GM19035 (cell line): ENCODE measurements around the gene SATB2.

Experiments
- ATAC-seq: cut with Tn5 transposase; IDR thresholded peaks from one replicate; pipeline ENCODE4 v1.9.1; 2021; ENCODE audit not compliant: unreplicated experiment

Gene SATB2

DNA sequence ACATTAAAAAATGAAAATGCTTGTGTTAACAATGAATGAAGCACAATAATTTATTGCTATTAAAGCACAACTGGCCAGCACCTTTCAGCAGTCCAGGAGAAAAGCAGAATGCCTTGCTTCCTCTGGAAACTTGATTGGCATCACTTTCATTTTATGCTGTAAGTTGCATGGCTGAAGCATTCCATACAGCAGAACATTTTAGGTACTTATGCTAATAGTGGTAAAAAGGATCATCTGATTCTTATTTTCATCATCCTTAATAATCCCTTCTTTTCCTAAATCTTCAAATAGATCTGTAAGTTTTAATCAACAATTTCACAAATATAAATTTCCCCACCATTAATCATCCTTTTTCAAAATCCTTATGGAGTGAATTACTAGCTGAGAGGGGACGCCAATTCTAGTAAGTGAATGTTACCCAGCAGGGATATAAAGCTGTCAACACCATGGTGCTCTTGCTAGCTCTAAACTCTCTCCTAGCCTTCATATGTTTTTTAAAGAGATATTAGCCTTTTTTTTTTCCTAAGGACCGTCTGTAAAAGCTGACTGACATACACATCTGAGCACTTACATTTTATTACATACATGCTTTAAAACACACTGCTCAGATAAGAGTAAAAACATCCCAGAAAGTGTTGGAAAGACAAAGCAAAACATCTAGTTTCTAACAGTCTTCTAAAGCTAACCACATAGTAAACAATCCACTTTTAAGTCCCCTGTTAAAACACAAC lies 5.3 kb downstream of the SATB2 start:
- ATAC-seq, result no peak

DNA sequence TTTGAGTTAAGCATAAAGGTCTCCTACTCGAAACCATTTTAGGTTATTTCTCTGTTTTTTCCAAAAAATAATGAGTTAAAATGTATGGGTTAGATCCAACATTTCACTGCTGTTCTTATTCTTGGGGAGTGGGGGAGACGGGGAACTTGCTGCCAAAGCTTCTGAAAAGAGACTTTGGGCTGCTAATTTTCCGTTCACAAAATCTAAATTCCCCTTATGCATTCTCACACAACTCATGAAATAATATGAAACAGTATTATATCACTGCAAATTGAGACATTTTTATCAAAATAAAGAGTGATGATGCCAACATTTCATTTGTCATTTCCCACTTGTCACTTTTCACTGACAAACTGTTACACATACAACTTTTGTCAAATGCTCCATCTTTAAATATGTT lies 7.8 kb downstream of the SATB2 start:
- no peak for ATAC-seq

DNA sequence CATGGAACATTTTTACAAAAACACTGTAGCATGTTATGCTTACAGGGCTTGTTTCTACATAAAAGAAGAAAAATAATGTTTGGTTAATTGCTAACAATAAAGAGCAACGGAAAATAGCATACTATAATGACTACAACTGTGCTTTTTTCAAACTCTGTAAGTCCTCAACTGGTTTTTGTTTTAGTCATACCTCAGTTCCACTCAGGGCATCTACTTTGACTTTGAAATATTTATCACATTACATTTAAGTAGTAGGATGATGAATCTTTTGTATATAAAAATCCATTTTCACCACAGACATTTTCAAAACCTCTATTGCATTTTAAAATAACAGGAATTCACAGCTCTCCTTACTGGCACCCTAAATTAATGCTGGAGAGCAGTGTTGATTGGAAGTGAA lies 8.3 kb downstream of the SATB2 start:
- no peak for ATAC-seq

DNA sequence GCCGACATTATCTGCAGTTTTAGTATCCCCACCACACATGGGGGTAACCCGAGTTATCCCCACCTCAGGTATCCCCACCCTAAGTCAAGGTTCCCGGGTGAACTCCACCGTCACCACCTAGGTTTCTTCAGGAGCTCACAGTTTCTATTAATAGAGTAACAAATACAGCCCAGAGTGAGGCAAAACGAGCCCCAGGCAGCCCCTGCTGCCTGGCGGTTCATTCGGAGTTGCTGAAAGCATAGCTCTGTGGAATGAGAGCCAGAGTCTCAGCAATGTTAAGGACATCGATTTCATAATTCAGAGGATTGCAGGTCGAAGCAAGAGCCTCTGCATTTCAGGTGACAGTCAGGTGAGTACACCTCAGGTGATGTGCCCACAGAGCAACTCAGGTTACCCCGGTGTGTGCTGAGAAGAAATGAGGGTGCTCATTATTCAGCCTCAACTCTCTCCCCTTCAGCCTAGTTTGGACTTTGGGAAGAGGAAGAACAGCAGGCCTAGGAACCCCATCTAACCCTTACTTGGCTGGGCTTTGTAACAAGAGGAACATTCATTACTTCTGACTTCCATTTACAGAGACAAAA lies 10.7 kb downstream of the SATB2 start:
- ATAC-seq, result no peak

DNA sequence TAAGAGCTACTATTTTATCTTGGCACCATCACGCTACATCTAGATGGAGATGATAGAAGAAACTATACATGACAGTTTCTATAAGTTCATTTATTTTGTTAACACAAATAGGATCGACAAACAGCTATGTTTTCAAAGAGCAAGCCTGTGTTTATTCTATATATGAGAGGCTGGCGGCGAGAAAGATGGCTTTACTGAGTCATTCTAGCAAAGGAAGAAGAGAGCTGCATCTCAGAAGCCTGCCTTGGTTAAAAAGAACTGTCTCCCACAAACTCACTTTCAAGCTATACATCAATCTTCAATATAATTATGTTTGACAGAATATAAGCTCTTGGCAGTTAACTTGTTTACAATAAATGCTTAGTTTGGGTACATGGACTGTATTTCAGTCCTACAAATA lies 13.0 kb downstream of the SATB2 start:
- no peak for ATAC-seq

DNA sequence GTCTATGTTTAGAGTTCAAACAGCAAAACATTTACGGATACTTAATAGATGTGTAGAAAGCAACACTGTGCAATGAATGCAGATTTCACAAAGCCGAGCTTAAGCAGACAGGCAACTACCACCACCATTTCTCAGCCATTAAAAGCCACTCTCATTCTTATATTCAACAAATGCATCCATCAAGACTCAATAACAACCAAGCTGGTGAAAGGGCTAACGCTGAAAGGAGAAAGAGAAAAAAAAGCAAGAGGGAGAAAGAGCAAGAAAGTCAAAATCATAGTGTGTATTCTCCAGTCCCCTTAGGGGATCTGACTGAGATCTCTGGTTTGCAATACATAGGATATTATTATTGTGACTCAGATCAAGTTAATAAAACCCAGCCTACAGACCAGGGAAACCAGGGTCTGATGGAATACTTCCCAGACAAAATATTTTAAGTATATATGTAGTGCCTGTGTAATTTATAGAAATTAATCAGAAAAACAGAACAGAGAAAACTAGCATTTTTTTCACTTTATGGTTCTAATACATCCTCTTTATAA lies 14.1 kb downstream of the SATB2 start:
- ATAC-seq, result no peak

DNA sequence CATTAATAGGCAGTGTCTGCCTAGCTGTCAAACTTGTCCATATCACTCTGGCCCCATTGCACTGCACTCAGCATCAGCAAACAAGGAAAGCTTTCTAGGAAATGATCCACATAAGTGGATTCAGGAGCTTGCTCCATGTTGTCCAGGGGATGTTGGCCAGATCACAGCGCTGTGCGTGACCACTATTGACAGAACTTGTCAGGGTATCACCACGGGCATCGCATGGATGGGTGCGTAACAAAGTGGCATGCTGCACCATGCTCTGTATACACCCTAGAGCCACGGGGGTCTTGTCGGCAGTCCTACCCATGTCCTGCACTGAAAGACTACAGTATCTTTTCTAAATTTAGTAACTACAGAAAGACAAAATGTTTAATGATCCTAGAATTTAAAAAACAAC lies 15.6 kb downstream of the SATB2 start:
- no peak for ATAC-seq

DNA sequence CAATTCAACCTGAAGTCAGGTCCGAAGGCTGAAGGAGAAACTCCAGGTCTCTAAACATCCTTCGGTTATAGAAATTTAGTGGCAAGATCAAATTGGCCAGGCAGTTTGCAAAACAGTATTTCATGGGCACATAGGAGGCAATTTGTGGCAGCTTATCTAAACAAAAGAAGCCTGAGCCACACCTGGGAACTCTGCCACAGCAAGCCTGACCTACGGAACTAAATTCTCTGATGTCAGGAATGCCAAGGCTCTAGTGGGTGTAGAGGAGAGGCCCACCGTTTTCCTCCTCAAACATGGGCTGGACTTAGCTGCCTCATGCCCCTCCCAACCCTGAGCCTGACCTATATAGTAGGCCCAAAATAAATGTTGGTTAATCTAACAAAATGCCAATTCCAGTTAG lies 16.0 kb downstream of the SATB2 start:
- no peak for ATAC-seq

DNA sequence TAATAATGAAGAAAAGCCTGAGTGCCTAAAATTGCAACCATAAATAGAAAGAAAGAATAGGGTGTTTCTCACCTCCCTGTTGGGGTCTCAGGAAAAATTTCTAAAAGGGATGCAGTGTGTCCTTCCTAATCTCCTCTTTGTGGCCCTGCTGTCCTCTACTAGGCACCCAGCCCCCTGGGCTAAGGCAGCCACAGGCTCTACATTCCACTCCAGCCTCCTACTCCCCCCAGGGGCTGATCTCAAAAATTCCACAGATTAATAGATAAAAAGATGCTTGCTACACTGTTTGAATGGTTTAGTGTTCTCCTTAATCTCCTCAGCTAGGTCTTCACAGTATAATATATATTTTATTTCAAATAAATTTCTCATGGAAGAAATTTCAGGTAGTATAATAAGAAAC lies 17.6 kb downstream of the SATB2 start:
- no peak for ATAC-seq

DNA sequence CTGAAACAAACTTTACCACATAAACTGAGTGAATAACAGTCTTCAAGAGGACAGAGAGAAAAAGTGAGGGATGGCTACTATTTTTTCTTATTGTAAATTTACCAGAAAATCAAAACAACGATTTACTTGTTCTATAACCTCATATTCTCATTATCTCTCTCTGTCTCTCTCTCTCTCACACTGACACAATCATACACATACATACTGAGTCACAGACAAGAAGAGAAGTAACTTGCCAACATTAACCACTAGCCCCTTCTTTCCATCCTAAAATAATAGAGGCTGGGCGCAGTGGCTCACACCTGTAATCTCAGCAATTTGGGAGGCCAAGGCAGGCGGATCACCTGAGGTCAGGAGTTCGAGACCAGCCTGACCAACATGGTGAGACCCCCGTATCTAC lies 18.2 kb downstream of the SATB2 start:
- no peak for ATAC-seq

DNA sequence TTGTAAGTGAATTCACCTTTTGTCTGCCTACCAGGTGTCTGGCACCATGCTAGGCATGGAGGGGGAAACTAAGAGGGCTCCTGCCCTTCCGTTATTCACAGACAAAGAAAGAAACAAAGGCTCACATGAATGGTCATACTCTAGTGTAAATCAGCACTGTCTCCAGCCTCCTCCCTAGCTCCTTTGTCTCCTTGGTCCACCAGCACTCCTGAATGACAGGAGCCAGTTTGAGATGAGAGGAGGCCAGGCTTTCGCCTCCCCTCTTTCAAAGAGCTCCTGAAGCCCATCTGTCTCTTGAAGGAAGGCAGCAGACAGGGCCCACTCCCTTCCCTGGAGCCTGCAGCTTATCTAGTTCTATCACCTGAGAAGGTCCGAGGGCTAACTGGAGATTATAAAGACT lies 18.7 kb downstream of the SATB2 start:
- no peak for ATAC-seq

DNA sequence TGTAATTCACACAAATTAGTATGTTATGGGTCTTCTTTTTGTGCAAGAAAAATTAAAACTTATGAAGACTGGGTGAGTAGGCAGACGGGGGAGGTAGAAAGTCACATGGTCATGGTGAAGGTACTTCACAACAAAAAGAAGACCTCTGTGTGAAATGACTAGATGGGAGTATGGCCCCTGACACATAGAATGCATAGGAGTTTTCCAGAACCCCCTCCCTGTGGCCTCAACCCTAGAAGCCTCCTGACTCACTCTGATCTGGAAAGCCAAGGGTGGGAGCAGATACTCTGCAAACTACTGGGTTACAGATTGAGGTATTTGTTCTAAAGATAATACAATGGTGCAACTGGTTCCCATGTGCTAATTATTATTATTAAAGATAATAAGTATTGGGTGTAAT lies 23.2 kb downstream of the SATB2 start:
- ATAC-seq, result no peak

DNA sequence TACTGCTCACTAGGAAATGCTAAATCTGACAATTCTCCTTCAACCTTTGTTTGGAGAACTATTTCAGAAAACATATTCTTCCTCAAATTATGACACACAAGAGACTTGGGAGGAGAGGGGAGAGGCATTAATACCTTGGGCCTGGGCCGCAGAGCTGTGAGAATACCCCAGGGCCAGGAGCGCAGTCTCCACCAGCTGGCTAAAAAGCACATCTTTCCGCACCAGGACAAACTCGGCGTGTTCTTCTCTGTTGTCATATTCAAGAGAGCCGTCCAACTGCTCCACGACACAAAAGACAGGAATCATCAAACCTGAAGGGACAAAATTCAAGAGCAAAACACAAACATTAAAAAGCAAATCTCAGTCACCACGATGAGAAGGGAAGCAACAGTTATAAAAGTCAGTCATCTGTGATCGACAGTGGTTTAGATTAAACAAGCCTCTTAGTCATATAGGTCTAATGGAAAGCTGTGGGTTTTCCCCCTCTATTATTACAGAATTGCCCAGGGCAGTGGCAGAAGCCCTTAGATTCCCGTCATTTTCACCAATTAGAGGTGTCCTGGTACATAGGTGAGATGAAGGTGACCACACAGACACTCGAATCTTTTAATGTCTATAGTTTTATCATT lies 24.4 kb downstream of the SATB2 start:
- ATAC-seq, result no peak

DNA sequence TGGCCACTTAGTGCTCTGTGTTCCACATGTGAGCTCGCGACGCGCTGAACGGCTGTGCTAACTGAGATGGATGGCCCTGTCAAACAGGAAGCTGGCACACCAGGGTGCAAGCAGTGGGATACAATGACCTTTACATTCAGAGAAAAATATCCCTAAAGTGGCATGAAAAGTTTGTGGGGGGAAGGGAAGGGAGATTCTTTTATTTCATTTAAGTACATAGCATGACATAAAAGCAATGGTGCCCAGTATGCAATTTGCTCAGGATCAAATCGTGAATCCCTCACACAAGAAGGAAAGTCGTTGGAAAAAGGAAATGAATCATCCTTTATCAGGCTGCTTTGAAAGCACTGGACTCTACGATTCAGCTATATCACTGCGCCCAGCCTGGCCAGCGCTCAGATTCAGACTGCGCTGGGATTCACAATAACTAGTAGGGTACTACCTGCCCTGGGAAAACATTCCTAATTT lies 26.0 kb downstream of the SATB2 start:
- ATAC-seq, result no peak

DNA sequence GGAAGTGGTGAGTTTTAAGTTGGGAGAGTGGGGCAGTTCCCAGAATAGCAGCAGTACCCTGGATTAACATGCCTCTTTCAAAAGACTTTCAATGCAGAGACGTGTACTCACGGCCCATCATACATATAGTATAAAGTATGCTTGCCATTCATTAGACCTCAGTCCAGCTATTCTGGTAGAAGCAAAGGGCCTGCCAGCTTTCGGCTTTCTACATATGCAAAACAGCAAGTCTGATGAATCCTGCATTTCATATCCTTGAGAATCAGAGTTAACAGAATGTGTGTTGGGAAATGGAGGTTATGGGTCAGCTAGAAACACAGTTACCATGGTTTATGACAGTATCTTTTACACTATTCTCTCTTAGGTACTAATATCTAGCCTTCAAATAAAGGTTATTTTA lies 27.5 kb downstream of the SATB2 start:
- no peak for ATAC-seq

DNA sequence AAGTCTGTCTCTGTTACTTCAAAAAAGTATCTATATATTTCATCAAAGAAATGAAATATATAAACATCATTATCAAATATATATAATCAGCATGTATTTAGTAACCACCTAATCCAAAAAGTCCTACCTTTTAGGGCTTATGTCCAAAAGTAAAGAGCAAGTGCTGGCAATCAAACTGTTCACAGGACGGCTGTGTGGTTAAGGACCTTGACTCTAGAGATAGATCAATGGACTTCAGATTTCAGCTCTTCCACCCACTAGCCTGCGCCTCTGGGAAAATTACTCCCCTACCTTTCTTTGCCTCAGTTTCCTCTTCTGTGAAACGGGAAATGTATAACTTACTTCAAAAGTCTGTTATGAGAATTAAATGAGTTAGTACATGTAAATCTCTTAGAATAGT lies 29.4 kb downstream of the SATB2 start:
- no peak for ATAC-seq

DNA sequence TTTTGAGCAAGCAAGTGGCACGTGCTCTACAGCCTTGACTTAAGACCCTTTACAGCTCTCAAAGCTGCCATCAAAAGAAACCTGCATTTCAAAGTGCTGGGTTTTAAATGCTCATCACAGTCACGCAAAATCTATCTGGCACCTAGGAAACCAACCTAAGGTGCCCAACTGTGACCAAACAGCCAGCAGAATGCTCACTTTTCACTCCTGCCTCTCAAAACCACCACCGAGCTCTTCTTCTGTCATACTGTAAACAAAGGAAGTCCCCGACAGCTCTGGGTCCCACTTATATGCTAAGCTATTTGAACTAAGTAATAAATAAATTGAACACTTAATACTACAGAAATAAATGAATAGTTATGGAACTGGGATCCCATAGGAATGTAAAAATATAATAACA lies 33.6 kb downstream of the SATB2 start:
- no peak for ATAC-seq

DNA sequence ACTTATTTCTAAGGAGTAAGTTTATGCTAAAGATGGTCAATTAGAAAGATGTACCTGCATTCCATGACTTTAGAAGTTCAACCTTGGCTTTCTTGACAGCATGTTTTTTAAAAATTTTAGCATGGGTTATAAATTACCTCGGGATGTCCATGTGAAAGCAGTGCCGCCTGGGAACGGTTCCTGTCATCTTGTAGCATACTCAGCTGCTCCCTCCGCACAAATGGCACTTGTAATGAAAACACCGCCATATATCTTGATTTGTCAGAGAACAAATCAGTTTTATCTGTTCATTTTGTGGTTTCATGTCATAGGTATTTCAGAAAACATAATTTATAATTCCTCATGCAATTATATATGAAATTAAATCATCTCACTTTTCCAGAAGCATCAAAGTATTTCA lies 38.3 kb downstream of the SATB2 start:
- no peak for ATAC-seq

DNA sequence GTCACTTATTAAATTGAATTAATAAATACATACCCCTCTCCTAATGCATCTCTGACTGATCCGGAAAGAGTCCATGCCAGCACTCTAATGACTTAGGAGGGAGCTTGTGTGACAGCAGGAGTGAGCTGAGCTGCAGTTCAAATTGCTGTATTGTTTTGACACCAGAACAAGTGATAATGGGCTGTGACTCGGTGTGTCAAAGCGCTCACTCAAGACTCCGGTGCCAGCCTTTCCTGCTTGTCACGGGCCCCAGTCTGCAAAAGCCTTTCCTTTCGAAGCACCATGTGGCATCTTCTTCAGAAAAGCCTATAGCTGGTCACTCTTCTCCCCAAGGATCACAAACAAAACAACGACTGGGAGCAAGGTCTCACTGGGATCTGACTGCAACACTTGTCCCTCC lies 43.3 kb downstream of the SATB2 start:
- no peak for ATAC-seq

DNA sequence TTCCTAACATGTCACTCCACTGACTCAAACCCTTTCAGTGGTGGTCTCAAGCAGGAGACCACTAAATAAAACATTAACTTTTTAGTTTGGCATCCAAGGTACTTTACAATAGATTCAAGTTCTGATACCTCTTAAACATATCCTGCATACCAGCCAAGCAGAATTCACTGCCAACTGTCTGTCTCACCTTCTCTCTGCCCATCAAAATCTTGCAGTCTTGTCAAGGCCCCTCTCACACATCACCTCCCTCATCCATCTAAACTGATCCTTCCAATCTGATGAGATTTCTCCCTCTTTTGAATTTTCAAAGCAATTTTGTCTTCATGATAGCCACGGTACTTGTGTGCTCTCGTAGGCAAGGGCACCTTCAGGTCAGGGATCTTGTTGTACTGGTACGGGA lies 43.7 kb downstream of the SATB2 start:
- no peak for ATAC-seq

DNA sequence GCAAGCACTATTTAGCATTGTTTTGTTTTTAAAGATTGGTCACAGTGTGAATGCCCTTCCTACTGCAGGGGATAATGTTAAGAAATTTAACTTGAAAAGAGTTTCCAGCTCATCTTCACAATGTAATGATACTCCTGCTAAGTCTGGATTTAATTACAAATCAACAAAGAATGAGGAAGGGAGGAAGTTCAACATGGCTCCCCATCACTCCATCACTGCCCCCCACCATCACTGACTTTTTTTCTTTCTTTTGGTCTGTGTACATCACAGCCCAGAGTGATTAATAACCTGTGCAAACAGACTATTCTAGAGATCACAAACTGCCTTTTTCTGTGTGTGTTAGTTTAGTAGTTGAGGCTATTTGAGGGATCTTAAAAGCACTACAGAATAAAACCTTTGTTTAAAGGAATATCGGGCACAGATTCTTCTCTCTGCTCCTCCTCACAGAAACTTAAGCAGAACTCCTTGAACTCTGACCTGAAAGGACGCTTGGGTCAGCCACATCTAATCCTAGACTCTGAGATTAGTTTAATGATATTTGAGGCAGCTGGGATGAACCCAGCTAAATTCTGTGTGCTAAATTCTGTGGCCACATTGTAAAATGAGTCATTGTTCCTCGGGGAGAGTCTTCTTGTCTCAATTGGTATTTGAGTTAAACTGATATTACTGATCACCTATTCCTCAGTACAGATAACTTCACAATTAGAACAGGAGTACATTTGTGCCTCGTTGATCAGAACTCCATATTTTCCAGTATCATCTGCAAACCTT lies 47.8 kb downstream of the SATB2 start:
- ATAC-seq, result no peak

DNA sequence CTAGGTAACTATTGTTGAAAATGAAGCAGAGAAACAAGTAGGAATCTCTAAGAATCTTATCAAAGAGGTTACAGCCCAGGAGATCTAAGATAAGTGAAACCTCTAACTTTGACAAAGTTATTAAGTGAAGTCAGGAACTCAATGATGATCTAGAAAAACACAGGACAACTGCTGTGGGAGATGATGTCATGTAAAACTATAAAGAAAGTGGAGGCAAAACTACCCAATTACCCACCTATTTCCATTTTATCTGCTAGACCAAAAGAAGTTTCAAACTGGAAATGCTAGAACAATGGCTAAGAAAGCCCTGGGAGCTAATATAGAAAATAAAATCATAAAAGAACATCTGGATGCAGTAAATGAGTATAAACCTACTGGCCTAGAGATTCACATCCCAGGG lies 50.3 kb downstream of the SATB2 start:
- no peak for ATAC-seq
